NOMO-1 treated with dmso at 0.1 percent for 144 hours (cell line): ENCODE measurements around the gene IDI1.
A peak's percentile ranks its signal among the peaks of the same experiment; 100 is the strongest.
"Not testable (repeated sequence)": the region's sequence is repeated elsewhere in the genome, so short reads cannot be mapped to it uniquely, and the experiment has no call there.

Experiments
- DNase-seq: peaks from one replicate; lab custom pipeline; 2025; ENCODE audit not compliant: unreplicated experiment; lab: John Stamatoyannopoulos, UW

IDI1 gene

GRCh38 chr10:1048732-1049424 is at the start of gene IDI1:
TSS of gene IDI1 (minus strand) at chr10:1049119. CDS start at chr10:1049003, 116 bp downstream.
- peak; percentile 98 for DNase-seq

DNA sequence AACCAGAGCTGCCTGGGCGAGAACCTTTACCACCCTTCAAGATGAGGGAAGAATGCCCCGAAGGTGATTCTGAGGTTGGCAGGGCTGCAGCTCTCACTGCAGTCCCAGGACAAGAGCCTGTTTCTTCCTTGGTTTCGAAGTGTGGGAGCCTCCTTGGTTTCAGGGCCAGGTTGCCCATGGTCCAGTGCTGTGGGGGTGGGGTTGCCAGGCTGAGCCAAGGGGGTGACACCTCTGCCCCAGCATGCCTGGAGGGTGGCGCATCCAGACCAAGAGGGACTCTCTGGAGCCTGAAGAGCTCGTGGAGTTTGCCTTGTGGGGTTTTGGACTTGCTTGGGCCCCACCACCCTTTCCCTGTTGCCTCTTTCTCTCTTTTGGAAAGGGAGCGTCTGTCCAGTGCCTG is 48.5 kb upstream of the IDI1 start:
- DNase-seq, result no peak

DNA sequence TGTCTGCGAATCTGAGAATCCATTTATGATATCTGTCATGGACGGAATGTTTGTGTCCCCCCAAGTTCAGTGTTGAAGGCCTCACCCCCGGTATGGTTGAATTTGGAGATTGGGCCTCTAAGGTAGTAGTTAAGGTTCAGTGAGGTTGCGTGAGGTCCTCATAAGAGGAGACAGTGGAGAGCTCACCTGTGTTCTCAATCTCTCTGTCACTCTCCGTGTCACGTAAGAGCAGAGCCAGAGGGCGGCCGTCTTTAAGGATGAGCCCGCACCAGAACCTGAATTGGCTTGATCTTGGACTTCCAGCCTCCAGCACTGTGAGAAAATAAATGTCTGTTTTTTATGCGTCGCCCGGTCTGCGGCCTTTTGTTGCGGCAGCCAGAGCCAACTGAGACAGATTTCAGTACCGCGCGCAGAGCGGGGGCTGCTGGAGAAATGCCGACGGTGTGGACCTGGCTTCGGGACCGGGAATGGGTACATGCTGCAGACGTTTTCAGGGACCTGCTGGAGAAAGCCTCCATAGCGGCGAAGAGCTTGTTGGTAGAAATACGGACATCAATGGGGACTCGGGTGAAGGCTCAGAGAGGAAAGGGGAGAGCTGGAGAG is 47.5 kb upstream of the IDI1 start:
- DNase-seq, result no peak

GRCh38 chr10:1095498-1095897 is 46.6 kb upstream of the IDI1 start:
- no peak for DNase-seq

GRCh38 chr10:1094112-1095057 is 45.5 kb upstream of the IDI1 start:
- no peak for DNase-seq

- DNase-seq, result no peak
These were observed 44.8 kb upstream of the IDI1 start for GRCh38 chr10:1093696-1094095.

DNA sequence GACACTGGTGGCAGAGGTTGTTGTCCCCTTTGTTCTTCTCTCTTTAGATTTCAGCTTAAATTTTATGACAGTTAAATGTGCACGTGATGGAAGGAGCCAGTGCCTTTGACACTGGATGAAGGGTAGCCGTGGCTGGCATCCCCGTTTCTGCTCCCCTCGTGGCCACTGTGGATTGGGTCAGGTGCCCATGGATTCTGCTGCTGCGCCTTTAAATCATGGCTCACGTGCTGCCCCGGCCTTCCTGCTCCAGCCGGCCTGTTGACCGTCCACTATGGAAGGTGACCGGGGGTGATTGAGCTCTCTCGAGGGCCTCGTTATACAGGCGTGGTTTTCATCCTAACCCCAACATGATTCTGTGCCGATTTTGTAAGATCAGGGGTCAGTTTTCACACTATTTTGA is 41.8 kb upstream of the IDI1 start:
- DNase-seq, result no peak

DNA sequence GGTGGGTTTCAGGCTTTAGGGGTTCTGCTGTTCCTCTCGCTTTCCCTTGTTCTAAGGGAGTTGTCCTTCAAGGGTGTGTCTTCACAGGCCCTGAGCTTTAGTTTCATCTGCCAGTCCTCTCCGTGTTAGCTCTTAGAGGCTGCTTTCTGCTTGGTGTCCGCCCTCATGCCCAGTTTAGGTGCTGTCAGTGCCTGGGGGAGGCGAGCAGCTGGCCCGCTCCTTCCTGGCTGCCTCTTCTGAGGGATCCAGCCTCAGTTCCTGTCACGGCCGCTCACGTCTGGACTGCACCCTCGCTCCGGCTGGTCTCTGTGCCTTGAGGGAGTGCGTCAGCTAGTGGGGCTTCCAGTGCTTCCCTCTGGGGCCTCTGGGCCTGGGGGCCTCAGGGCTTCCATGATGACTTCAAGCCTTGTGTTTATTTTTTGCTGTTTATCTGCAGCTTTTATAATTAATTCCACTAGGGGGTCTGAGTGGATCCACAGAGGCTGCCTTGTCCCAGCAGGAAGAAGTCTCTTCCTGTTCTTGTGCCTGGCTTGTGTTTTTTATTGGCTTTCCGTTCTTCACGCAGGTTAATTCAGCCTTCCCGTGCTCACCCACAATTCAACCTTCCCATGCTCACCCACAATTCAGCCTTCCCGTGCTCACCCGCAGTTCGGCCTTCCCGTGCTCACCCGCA is 40.2 kb upstream of the IDI1 start:
- no peak for DNase-seq

GRCh38 chr10:1086787-1087186 is 37.9 kb upstream of the IDI1 start:
- no peak for DNase-seq

DNA sequence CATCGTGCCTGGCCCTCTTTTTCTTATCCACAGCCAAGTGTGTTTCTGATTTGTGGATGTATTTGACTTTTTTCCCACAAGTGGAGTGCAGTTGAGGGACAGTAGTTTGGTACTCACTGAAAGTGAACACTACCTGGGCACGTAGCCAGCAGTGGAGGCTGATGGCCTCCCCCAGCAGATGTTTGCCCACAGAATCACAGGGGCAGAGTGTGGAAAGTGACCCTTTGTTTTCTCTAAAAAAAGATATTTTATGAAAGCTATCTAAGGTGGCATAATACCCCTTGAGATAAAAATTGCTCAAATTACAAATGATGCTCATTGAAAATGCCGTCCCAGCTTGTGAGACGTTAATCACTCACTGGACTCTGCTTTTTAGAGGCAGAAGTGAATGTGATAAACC is 36.3 kb upstream of the IDI1 start:
- no peak for DNase-seq

- no peak for DNase-seq
These were observed 35.4 kb upstream of the IDI1 start for GRCh38 chr10:1084011-1084950.

GRCh38 chr10:1083581-1083980 is 34.7 kb upstream of the IDI1 start:
- no peak for DNase-seq

- no peak for DNase-seq
These were observed 29.7 kb upstream of the IDI1 start for GRCh38 chr10:1078668-1079067.

GRCh38 chr10:1074748-1075308 is 25.9 kb upstream of the IDI1 start:
- no peak for DNase-seq

DNA sequence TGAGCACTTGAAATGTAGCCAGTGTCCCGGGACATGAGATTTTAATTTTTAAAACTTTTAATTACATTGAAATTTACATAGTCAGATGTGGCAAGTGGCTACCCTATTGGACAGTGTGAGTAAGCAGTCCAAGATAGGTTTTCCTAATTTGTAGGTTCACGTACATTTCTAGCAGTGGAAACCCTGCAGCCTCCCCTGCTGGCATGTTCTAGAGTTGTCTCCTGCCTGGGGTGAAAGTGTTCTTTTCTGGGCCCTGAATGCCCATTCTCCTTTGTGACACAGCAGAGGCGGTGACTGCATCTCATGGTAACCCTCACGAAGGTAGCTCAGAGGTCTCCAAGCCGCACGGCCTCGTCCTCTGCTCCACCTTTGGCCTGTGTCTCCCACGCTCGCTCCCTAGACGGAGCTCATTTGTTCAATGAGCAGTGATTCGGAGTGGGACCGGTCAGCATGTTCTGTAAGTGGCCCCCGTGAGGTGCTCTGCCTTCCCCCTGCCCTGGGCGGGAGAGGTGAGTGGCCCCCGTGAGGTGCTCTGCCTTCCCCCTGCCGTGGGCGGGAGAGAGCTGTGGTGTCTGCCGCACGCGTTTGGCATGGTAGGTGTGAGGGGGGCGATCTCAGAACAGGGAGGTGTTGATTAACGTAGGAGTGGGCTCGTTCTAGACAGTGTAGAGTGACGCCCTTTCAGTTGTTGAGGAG is 25.3 kb upstream of the IDI1 start:
- no peak for DNase-seq

DNA sequence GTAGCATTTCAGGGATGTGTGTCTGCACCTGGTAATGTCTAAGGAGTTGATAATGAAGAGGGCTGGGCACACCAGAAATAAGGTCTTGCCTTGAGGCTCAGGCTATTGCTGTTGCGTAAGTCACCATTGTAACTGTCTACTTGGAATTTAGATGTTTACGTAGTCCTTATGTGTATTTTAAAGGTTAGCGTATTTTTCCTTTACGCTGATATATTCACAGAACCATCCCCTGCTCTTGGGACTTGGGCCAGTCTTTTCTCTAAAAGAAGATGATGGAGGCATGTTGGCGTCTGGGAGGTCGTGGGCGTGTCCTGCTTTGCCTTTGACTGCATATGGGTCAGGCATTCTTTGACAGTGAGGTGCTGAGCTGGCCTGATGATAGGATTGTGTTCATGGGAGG is 22.0 kb upstream of the IDI1 start:
- DNase-seq, result no peak

GRCh38 chr10:1068380-1069361 is 19.8 kb upstream of the IDI1 start:
- no peak for DNase-seq

DNA sequence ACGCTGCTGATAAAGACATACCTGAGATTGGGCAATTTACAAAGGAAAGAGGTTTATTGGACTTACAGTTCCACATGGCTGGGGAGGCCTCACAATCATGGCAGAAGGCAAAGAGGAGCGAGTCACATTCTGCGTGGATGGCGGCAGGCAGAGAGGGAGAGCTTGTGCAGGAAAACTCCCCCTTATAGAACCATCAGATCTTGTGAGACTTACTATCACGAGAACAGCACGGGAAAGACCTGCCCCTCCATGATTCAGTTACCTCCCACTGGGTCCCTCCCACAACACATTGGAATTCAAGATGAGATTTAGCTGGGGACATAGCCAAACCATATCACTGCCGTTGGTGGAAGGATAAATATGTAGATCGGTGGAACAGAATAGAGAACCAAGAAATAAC is 17.8 kb upstream of the IDI1 start:
- DNase-seq, result not testable (repeated sequence)
